ENCODE data around the gene SDK2.

The SDK2 gene

GRCh38 chr17:73531158-73531557 is 113.1 kb downstream of the SDK2 start:
- no peak for DNase-seq

DNA sequence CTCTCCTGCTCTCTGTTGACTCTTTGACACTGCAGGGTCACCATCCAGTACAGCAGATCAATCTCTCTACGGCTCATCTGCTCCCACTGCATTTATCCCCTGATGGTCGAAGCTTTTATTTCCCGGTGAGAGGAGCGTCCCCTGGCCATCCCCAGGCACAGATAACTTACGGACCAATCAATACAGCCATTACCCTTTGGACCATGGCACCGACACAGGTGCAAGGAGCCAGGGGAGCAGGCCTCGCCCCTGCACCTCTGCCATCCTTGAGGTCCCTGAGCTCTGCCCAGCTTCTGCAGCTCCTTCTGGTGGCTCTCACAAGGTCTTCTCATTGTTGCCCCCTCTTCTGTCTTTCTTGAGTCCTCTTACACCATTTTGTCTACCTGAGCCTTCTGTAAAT is 115.6 kb downstream of the SDK2 start:
- DNase-seq: no peak

DNA sequence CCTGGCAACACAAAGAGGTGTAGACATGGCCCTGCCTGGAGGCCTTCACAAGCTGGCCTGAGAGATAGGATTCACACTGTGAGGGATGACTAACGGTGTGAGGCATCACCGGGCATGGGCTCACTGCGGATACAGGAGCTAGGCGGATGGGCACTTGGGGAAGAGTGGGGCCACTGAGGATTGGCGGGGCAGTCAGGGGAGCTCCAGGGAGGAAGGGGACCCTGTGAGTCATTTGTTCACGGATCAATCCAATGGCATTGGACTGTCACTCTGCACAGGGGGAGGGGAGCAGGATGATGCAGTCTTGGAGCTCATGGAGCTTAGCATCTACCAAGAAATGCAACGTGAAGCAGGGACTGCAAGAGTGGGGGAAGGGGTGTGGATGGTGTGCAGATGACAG is 117.3 kb downstream of the SDK2 start:
- no peak for DNase-seq

DNA sequence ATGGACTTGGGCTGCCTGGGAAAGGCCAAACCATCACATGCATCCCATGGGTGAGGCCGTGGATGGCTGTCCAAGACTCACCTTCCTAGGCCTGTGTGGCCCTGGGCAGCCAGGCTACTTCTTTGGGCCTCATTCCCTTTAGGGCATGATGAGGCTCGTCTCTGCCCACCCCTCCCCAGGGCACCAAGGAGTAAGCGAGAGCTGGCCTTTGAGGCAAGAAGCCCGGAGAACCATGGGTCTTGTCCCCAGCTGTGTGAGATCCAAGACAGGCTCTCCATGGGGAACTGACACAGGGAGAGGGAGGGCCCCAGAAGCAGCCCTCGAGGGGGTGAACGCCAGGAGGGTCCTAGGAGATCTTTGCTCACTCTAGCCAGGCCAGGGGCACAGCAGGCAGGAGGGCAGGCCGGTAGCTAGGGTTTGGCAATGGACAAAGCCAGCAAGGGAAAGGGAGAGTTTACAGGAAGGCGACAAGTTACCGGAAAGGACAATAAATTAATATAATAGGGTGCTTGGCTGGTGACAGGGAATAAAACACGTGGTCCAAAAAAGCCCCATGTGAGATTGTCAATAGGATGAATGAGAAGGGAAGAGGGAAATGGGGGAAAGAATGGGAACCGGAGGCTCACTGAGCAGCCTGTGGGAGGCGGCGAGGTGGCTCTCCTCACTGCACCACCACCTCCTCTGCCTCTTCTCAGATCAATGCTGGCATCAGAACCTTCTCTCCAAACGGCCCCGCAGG is 119.1 kb downstream of the SDK2 start:
- DNase-seq: no peak

DNA sequence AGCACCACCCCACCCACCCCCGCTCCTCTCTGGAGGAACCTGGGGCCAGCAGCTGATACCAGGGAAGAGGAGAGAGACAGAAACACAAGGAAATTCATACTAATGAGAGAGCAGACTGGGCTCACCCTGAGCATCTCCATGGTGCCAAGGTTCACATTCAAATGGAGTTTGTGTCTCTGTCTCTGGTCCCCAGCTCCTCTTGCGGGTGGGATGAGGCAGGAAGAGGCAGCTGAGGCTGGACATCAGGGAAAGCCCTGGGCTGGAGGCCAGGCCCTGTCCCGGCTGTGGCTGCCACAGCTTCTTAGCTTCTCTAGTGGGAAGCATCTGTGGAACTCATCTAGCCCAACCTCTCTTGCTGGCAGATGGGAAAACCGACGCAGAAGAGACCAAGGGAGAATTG is 121.5 kb downstream of the SDK2 start:
- DNase-seq: no peak

DNA sequence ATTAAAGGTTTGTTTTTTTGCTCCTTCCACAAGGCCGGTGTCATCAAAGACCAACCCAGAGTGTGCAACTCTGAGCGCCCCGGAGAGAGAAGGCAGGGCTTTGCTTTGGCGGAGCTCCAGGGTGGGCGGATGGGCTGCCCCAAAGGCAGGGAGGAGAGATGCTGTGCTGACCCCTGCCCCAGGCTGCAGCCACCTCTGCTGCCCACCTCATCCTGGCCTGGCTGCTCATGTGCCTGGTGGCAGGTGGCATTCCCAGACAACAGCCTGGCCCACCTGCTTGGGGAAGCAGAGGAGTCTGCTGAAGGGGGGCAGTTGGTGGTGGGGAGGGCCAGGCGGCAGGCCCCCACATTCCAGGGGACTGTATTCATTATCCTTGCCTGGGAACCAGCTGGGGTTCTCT is 122.1 kb downstream of the SDK2 start:
- DNase-seq: no peak

DNA sequence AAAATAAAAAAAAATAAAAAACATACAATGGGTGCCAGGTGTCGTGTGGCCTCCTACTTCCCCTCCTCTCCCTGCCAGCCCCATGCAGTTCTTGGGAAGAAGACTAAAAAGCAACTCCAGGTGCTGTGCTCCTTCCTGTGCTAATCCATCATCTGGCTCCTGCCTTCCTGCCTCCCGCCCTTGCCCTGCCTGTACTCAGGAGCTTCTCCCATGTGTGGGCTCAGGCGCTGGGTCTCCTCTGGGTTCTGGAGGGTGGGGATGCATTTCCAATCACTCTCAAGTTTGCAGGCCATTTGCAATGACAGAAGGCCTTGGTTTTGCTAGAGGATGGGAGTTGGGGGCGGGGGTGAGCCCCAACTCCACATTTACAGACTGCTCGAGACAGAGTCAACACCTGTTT is 122.9 kb downstream of the SDK2 start:
- no peak for DNase-seq

DNA sequence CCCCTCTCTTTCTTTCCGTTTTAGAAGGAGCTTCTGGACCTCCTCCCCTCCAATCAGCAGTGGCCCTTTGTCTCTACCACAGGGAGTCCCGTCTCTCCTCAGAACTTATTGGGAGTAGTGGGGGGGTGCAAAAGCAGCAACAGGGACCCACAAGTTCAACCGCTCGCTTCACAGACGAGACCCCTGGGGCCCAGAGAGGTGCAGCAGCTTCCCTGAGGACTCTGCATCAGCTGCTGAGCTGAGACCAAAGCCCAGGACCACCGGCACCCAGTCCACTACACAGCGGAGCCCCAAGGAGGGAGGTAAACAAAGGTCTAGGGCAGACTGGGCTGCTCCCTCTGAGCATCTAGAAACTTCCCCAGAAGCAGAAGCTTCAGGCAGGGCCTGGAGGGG is 123.9 kb downstream of the SDK2 start:
- DNase-seq: no peak

DNA sequence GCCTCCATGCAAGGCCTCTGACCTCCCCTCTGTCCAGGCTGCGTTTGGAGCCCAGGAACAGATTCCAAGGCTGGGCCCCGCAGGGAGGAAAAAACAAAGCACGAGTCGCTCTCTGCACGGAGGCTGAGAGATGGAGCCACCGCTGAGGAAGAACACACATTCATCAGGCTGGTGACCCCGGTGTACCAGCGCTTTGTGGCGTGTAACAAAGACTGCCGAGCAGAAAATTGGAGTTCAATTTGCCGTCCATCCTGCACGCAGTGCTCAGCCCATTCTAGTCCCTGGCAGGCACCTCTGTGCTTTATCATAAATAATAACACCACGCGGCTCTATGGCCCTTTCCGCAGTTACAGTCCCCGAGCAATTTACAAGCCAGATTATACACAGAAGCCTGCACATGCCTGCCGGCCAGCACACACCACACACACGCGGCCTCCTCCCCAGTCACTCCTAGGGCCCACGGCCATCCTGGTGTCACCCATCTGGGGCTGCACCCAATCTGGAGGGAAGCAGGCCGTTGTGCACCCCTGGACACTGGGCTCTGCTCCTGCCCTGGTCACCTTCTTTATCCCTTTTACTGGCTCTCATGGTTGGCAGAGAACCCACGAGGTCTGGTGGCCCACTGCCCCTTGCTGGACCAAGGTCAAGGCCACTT is 124.4 kb downstream of the SDK2 start:
- DNase-seq: no peak

DNA sequence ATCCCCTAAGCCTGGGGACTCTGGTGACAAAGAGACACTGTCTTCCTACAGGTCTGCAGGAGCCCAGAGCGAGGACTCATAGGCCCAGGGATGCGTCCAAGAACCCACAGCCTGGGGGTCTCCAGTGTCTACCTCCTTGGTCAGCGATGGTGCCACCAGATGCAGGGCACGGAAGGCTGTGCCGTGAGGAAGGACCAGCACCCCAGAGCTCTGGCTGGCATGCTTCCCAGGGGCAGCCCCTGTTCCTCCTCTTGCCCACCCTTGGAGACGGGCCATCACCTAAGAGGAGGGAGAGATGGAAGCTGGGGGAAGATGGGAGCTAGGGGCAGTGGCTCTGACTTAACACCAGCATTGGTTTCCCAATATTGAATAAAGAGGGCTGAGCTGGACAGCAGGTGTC is 125.2 kb downstream of the SDK2 start:
- no peak for DNase-seq

- no peak for DNase-seq
Measured at GRCh38 chr17:73516431-73516830, 127.8 kb downstream of the SDK2 start.

GRCh38 chr17:73514146-73514863 is 129.9 kb downstream of the SDK2 start:
- no peak for DNase-seq

- no peak for DNase-seq
Measured at GRCh38 chr17:73513426-73513825, 130.8 kb downstream of the SDK2 start.

DNA sequence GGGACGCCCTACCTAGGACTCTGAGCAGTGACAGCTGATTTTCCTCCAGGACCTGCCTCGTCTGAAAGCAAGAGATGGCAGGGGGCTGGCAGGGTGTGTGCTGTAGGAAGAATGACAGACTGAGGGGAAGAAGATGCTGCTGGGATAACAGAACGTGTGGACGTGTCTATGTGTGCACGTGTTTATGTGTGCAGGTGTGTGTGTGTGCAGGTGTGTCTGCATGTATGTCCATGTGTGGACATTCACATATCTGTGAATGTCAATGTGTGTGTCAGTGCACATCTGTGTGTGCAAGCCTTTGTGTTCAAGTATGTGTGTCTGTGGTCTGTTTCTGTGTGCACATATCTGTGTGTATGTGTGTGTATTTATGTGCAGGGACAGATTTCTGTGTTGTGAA is 132.5 kb downstream of the SDK2 start:
- DNase-seq: no peak

DNA sequence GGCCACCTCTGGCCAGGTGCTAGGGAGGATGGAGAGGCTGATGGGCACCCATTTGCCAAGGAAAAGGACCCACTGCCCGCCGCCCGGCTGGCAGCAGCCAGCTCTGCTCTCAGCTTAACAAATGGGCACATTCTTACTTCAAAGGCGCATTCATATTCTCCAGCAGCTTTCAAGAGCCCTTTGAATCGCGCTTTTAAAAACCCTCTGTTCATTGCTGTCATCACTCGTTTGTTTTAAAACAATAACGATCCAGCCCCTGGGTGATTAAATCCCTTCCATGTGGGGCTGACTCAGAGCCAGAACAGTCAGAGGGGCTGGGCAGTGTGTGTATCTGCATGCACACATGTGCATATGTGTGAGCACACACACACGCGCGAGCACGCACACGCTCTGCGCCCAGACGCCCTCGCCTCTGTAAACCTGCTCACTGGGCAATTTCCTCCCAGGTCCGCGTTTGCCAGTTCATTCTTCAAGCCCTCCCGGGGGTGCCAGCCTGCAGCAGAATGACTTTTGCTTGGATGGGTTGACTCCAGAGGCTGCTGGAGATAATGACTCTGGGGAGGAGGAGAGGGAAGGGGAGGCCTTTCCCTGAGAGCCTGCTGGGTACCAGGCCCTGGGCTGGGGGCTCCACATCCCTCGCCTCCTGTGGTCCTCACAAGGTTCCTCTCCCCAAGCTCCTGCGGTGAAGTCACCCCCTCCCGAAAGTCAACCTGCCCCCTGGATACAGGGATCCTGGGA is 133.1 kb downstream of the SDK2 start:
- no peak for DNase-seq

DNA sequence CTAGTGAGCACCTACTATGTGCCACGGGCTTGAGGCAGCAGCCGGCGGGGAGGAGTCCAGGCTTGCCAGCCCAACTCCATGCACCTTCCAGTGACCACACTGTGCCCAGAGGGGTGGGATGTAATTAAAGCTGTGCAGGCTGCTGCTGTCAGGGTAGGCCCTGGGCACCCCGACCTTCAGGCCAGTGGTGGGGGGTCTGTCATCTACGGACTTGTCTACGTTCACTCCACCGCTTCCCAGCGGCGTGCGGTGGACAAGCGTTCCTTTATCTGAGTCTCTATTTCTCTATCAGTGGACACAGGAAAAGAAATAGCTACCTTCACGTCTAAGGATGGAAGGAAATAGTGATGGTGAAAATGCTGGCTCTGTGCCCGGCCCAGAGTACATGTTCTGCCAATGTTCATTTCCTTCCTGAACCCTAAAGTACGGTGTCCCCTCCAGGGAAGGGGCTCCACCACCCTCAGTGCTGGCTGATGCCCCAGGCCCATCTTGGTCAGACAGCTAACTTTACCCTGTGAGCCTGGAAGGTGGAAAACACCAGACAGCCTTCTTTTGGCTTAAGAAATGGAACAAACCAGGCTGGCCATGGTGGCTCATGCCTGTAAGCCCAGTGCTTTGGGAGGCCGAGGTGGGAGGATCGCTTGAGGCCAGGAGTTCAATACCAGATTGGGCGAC is 135.2 kb downstream of the SDK2 start:
- no peak for DNase-seq

DNA sequence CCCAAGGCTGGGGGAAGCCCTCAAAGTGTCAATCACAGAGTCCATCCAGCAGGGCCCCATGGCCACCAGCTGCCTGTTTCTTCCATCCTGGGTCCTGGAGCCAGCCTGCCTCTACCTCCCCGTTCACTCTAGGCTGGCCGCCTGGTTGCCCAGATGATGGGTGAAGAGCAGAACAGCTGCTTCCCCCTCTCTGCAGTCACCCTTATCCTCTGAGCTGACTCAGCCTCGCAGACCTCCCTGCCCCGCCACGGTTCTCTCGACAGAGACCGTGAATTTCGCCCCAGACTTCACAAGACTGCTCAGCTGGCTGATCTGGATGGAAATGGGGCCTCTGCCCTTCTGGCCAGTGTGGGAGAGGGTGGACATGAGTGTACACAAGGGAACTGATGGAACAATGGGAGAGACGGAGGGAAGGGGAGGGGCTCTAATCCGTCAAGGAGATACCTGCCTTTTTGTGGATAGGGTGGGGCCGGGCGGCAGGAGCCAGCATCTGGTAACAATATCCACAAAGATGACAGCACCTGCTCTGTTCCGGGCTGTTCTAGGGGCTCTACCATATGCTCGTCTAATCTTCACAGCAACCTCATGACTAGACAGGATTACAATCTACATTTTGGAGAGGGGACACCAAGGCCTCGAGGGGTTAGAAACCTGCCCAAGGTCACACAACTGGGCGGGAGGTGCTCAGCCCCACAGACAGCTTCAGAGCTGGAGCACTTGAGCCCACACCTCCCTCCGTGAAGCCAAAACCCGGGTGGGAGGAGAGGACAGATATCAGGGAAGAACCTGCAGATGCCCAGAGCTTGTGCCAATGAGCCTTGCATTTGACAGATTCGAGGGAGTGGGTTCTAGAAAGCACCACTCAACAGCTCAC is 136.0 kb downstream of the SDK2 start:
- no peak for DNase-seq

DNA sequence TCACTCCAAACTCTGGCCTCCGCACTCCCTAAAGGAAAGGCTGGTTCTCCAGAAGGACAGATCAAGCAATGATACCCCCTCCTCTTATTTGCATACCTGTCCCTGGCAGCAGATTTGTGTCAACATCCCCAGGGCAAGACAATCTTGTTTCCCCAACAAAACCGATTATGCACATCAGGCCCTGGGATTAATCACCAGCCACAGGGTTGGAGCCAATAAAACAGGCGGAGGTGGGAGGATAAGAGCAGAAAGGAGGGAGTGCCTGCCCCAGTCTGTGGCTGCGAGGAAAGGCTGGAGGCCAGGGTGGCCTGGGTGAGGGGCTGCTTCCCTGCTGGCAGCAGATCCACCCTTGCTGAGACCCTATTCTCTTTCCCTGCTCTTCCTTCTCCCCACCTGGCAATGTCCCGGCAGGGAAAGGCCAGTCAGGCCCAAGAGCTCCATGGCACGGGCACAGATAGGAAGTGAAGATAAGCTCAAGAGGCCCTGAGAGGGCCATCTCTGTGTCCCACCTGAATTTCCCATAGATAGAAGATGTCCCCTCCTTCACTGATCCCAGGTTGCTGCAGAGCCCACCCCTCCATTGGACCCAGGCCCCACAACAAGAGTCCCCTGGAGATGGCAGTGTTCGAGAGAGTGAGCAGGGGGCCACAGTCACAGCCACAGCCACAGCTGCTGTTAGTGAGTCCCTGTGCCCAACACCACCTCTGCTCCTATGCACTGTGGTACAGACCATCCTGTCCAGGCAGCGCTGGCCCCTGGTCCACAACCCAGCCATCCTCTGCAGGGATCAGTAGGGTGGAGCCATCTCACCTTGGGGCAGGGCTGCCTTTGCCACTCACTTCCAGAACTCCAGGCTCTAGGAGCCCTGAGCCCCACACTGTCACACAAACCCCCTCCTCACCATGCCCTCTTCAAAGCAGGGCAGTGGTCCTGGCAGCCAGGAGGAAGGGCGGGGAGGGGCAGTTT is 137.5 kb downstream of the SDK2 start:
- DNase-seq: no peak

DNA sequence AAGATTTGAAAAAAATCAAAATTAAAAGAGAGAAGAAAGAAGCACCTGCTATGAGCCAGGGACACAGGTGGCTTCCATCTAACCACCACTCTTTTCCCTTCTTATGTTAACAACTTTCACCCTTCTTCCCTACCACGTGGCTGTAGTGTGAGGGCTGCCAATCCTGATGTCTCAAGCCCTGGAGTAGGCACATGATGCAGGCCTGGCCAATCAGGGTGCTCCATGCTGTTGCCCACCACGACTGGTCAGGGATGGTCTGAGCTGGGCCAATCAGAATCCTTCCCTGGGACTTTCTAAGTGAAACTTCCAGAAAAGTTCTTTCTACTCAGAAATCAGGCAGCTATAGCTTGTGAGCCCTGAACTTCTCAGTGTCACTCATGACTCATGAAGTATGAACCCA is 140.7 kb downstream of the SDK2 start:
- no peak for DNase-seq

DNA sequence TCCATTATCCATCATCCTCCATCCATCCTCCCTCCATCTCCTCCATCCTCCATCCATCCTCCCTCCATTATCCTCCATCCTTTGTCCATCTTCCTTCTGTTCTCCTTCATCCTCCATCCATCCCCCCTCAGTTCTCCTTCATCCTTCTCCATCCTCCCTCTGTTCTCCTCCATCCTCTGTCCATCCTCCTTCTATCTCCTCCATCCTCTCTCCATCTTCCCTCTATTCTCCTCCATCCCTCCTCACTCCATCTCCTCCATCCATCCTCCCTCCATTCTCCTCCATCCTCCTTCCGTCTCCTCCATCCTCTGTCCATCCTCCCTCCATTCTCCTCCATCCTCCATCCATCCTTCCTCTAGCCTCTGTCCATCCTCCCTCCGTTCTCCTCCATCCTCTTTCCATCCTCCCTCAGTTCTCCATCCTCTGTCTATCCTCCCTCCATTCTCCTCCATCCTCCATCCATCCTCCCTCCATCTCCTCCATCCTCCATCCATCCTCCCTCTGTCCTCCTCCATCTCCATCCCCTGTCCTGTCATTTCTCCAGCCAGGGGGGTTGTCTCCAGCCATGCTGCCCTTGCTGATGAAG is 143.7 kb downstream of the SDK2 start:
- no peak for DNase-seq

All from stimulated activated CD4-positive, alpha-beta T cell treated with anti-CD3 and anti-CD28 coated beads, Interleukin-12 subunit alpha, Interleukin-12 subunit beta, amount 100 ng/mL, for 4 hours (primary cell).